ENCODE measurements around the gene USF1.

GRCh38 chr1:161076410-161076809, 30.6 kb upstream of the USF1 start:
- TF ChIP-seq CTCF (IDR thresholded peaks at IDR 0.05 in 4 of 5, conservative IDR thresholded peaks at IDR 0.05 in 1 of 5) (no peak), POLR2A (IDR thresholded peaks at IDR 0.05) (no peak)

All from gastrocnemius medialis (tissue), 4 donors.